NCI-H1105 treated with DMSO at 0.1 percent for 48 hours (cell line): Measurements from ENCODE around the gene CRB3.

ENCODE experiments used
- DNase-seq: peaks from one replicate; lab custom pipeline; 2025; lab: John Stamatoyannopoulos, UW

CRB3 gene

DNA sequence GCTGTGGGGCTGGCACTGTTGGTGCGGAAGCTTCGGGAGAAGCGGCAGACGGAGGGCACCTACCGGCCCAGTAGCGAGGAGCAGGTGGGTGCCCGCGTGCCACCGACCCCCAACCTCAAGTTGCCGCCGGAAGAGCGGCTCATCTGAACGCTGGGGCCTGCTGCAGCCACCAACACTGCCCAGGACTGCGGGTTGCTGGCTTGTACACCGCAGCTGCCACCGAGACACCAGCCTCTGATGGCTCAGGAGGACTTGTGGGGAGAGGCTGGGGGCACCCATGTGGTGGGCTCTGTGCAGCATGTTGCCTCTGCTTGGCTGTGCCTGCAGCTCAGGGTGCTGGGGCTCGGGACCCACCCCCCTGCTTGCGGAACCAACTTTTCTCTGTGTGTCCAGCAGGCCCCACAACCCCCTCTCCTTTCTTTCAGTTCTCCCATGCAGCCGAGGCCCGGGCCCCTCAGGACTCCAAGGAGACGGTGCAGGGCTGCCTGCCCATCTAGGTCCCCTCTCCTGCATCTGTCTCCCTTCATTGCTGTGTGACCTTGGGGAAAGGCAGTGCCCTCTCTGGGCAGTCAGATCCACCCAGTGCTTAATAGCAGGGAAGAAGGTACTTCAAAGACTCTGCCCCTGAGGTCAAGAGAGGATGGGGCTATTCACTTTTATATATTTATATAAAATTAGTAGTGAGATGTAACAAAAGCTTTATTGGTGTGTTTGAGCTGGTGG, 2.6 kb downstream of the CRB3 start:
- no peak for DNase-seq

DNA sequence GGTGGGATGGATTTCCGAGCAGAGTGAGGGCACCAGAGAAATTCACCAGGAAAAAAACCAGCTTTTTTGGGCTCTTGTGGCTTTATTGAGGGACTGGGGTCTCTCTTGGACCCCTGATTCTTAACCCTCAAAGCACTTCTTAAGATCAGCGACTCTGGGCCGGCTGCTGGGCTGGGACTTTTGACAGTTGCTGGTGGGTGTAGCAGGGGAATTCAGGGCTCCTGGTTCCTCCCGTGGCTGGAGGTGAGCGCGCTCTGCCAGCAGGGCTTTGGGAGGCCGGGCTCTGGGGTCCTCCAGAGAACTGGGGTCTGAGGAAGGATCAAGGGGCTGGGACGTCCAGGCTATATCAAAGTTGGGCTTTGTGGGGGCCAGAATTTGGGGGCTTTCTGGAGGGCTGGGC, 3.3 kb downstream of the CRB3 start:
- DNase-seq: no peak

- no peak for DNase-seq
These were observed 6.1 kb downstream of the CRB3 start for GRCh38 chr19:6470173-6470572.

DNA sequence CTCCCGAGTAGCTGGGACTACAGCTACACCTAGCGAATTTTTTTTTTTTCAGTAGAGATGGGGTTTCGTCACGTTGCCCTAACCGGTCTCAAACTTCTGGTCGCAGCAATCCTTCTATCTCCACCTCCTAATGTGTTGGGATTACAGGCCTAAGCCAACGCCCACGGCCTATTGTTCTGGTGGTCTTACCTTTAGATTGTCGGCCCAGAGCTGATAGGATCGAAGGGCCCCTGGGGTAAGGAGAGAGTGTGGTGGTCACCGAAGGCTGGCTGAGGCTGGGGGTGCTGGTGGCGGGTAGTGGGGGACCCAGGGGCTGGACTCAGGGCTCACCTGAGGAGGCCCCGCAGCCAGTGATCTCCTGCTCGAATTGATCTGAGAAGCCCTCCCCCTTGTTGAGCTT, 7.0 kb downstream of the CRB3 start:
- no peak for DNase-seq

GRCh38 chr19:6472713-6473112, 8.6 kb downstream of the CRB3 start:
- DNase-seq: no peak

DNA sequence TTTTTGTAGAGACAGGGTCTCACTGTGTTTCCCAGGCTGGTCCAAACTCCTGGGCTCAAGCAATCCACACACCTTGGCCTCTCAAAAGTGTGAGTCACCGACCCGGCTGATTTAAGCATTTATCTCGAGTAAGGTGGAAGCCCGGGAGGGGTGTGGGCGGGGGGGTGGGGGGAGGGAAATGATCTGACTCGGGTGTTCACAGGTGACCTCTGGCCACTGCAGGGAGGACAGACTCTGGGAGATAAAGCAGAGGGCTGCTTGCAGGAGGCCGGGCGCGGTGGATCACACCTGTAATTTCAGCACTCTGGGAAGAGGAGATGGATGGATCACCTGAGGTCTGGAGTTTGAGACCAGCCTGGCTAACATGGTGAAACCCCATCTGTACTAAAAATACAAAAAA, 9.6 kb downstream of the CRB3 start:
- DNase-seq: no peak

DNA sequence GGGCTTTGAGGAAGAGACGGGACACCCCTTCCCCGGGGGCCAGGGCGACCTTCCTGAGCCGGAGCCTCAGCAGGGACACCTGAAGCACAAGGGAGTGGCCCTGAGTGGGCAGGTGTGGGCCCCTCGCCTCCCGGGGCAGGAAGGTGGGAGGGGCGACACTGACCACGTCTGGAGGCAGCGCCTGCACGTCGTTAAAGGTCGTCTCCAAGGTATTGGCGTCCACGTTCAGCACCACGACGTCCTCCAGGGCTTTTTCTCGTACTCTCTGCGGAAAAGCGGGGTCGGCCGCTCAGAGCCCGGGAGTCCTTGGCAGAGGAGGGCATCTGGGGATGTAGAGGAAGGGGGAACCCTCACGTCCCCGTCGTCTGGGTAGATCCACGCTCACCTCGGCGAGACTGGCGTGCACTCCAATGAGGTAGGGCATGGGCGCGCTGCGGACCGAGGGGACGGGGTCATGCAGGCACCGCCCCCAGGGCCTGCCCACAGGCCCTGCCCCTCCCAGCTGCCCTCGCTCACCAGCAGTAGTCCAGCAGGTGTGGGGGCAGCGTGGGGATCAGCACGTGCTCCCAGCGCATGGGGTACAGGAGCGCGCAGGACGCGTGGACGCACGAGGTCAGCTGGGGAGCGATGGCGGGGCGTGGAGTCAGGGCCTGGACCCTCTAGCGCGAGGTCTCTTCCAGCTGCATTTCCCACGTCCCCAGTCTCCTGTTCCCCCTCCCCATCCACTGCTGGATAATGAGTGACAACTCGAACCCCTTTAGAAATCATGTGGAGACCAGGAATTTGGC, 11.4 kb downstream of the CRB3 start:
- no peak for DNase-seq

DNA sequence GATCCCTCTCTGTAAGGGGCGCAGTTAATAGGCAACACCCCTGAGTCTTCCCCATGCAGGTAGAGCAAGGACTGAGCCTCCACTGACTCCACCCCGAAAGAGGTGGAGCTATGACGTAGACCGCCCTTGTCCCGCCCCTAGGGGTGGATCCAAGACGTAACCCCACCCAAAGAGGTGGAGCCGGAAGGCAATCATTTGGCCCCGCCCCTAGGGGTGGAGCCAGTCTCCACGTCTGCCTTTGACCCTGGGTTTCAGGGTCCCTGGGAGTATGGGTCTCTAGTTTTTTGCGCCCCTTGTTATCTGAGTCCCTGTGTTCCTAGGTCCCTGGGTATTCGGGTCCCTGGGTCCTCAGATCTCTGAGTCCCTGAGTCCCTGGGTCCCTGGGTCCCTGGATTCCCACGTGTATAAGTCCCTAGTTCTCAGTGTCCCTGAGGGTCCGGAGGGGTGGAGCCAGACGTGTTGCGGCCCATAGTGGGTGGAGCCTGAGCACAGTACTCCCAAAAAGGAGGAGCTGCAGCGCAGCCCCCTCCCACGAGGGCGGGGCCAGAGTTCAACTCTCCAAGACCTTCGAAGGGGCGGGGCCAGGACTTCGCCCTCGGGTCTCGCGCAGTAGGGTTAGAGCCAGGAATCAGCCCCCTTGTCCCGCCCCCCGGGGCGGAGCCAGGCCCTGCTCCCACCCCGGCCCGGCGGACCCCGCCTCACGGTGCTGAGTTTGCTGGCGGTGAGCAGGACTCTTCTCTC, 12.3 kb downstream of the CRB3 start:
- DNase-seq: no peak

DNA sequence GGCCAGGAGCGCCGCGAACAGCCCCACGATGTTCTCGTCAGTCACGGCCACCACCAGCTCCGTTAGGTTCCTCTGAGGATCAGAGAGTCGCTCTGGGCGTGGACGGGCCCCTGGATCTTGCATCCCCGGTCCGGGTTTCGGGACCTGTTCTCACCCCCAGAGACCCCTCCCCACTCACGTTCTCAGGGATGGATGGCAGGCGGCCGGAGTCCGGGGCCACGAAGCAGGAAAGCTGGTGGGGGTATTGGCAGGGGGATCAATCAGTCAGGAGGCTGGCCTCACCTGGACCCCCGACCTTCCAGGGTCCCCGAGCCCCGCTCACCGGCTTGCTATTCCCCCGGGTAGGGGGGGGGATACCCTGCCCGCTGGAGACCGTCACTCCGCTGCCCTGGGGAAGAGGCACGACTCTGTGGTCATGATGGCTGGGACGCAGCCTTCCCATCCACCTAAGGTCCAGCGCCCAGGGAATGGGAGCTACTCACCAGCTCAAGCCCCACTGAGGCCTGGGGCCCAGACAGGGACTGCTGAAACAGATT, 12.9 kb downstream of the CRB3 start:
- no peak for DNase-seq

DNA sequence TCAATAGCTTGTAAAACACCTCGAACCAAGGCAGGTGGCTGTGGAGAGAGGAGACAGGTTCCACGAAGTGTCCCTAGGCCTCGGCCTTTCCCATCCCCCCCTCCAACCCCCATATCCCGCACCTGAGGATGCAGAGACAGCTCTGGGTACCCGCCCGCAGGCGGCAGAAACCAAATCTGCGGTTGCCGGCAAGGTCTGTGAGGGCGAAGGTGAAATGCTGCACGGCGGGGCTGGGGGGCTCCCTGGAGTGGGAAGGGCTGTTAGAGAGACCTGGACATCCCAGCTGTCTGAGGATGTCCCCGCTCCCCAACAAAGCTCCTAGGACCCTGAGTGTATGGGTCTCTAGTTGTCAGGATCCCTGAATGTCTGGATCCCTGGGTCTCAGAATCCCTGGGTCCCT, 14.7 kb downstream of the CRB3 start:
- DNase-seq: no peak

DNA sequence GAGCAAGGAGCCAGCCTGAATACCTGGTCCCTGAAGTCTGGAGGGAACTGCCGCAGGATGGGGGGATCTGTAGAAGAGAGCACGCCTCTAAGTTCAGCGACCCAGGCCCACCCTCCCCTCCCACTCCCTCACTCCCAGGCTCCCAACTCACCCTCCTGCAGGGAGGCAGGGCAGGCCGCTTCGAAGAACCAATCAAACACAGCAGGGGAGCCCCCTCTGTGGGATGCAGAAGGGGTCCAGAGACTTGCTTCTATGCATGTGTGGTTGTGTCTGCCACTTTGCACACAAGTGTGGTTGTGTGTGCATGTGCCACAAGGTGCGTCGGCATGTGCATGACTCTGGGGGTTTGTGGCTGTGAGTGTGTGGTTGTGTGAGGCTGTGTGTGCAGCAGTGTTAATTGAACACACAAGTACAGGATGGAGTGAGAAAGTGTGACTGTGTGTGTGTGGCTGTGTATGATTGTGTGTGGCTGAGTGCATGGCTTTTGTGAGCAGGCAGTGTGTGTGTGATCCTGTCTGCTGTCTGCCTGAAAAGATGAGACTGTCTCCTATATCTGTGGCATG, 15.8 kb downstream of the CRB3 start:
- DNase-seq: no peak

- DNase-seq: no peak
These were observed 16.9 kb downstream of the CRB3 start for GRCh38 chr19:6480848-6481415.

- no peak for DNase-seq
These were observed 17.7 kb downstream of the CRB3 start, which contains the start of gene DENND1C for GRCh38 chr19:6481541-6482342. Gene DENND1C (minus strand): TSS chr19:6481787. CDS start chr19:6481695, 92 bp downstream.

DNA sequence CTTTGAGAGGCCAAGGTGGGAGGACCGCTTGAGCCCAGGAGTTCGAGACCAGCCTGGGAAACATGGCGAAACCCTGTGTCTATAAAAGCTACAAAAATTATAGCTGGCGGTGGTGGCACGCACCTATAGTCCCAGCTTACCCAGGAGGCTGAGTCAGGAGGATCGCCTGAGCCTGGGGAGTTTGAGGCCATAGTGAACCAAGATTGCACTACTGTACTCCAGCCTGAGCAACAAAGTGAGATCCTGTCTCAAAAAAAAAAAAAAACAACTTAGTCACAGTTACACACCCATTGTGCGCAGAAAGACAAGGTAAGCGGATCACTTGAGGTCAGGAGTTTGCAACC, 18.2 kb downstream of the CRB3 start:
- no peak for DNase-seq

DNA sequence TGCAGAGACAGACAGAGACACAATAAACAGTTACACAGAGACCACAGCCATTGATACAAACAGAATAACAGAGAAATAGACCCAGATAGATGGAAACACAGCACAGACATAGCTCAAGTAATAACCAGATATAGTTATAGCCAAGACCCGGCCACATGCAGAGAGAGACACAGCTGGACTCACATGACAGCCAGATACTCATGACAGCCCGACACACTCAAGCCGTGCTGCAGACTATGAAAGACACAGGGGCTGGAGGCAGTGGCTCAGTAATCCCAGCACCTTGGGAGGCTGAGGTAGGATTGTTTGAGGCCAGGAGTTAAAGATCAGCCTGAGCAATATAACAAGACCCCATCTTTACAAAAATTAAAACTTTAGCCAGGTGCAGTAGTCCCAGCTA, 19.2 kb downstream of the CRB3 start:
- DNase-seq: no peak

GRCh38 chr19:6484230-6484629, 20.2 kb downstream of the CRB3 start:
- DNase-seq: no peak

GRCh38 chr19:6484831-6485230, 20.8 kb downstream of the CRB3 start:
- no peak for DNase-seq

GRCh38 chr19:6489278-6490061, 25.4 kb downstream of the CRB3 start:
- DNase-seq: no peak

DNA sequence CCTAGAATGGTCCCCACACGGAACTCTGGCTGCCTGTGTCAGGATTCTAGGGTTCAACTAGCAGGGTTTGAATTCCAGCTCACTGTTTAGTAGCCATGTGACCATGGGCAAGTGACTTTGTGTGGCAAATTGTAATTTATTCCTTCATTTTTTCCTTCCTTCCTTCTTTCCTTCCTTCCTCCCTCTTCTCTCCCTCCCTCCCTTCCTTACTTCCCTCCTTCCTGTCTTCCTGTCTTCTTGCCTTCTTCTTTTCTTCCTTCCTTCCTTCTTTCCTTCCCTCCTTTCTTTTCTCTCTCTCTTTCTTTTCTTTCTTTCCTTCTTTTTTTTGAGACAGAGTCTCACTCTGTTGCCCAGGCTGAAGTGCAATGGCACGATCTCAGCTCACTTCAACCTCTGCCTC, 26.1 kb downstream of the CRB3 start:
- DNase-seq: no peak
